Inferior parietal cortex (tissue), 1 donor: ENCODE measurements around the gene DLG2.

ENCODE experiments used
- DNase-seq: peaks from one replicate; pipeline ENCODE4 v3.0.0-alpha.2; 2016; ENCODE audit errors: extremely low spot score

Gene DLG2

DNA sequence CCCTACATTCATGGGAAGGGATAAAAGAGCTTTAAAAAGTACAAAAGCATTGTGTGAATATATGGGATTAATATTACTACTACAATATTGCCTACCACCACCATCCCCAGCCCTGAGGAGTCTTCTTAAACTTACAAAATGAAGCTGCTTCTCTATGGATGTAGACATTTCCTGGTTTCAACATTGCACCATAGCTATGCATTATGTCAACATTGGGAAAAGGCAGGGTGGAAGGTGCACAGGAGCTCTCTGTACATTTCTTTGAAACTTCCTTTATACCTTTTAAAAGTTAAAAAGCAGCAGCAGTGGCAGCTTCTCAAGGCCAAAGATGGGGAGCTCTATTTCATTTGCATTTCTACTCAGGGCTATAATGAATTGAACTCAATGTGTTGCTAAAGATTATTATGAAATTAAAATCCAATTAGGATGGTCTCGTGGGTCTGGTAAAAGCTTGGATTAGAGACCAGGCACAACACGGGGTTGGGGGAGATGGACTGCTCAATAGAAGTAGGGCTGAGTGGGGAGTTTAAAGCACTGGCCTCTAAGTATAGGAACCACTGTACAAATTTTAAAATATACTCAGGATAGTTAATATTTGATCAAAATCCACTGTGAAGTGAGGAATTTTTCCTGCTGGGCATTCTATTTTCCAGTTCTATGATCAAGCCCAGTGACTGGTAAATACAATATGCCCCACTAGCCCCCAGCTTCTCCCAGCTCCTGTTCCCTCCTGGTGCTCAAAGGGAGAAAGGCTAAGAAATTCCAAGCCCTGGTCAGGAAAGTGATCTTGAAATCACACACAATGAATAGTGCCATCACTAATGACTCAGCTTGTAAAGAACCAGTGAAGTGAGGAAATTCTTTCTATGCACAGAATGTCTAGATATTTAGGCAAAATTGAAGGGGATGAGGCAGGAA is 1978.3 kb downstream of the DLG2 start:
- DNase-seq, result no peak

DNA sequence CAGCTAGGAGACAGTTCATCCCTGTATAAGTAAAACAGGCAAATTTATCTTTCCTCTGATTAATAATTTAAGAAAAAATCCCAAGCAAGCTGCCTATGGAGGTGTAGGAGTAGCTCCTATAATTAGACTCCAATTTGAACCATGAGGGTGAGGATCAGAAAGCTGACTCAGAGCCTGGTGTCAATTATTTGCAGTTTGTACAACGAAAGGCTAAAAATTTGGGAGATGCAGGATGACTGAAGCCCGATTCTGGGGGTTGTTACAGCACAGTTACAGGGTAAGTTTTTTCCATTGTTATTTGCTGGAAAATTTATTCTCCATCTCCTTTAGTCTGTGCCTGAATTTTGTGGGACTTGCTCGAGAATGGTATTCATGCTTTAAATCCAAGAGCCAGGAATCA is 1981.6 kb downstream of the DLG2 start:
- DNase-seq, result no peak

DNA sequence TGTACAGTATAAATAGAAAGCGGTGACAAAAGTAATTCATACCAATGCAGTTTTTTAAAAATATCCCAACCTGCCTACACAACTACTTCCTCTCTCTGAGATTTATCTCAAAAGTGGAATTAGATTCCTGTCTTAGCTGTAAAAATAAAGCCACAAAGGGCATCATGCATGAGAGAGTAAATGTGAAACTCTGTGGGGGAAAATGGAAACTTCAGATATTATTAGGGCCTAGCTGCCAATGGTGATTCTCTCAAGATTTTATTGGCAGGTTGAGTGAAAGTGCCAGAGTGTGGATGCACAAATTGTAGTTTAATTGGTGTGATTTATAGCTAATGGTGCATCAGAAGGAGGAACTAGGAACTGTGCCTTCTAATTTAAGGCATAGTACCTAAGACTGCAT is 1984.0 kb downstream of the DLG2 start:
- no peak for DNase-seq

DNA sequence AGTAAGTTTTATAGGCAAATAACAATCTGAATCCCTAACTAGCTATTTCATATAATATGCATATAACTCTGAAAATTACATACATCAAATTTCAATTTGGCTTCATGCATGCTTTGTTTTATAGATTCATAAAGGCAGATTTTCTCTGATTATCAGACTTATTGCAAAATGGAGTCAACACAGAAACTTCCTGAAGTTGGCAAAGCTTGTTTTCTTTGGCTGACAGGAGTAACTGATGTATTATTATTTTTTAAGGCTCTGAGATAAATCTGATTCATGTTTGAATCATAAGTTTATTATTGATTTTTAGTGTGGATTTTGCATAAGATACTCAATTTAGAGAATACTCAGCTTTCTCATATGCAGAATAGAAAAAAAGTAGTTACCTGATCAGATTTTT is 1984.6 kb downstream of the DLG2 start:
- DNase-seq, result no peak

DNA sequence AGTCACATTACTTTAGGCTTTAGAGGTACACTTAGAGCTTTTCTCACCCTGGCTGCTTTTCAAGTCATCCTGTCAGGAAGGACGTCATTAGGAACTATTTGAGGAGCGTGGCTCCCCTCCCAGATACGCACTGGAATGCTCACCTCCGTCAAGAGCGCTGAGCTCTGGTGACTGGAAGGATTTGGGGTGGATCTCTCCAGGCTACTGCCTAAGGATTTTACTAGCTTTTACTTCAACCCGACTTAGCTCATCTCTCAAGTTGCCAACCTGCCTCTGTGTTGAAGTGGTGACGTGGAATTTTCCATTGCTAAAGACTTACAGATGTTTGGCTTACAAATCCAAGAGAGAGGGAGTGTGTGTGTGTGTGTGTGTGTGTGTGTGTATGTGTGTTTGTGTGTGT is 1985.6 kb downstream of the DLG2 start:
- no peak for DNase-seq

DNA sequence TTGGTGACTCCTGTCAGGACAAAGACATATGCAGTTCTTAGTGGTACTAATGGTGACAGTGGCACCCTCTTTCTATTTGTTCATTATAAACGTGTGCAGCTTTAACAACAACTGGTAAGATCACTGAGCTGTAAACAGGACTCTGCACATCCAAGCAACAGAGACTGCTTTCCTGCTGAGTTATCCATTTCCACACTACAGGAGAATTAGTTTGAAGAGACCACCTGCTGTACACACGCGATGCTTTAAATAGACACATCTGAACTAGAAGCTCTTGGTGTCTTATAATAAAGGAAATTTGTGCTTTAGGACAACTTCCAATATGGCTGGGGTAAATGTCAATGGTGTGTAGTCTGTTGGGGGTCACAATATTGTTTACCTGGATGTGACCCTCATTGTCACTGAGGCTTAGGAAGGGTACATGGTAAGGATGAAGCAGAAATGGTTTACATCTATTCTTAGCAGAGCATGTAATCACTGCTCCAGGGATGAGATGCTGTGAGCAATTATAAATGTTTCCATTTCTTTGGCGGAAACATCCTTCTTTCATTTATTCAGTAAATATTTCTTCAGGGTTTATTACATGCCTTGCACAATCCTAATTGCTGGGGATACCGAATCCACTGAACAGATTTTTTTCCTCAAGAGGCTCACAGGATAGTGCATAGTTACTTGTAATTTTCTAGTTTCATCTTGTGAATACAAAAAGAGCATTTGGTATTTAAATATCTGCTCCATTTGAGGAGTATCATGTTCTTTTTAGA is 1987.0 kb downstream of the DLG2 start:
- no peak for DNase-seq

DNA sequence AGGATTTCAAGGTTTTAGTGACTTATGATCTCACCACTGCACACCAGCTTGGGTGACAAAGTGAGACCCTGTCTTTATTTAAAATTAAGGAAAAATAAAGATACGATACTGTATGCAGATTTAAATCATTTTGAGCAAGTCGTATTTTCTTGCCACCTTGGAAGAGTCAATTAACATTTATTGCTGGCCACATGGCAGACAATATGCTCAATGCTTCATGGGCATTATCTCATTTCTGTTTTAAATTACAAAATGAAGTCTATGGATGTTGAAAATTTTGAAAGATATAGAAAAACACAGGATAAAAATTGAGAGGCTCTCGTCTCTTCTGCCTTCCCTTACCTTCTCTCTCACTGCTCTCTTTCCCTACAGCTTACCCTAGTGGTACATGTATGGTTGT is 1992.0 kb downstream of the DLG2 start:
- no peak for DNase-seq

DNA sequence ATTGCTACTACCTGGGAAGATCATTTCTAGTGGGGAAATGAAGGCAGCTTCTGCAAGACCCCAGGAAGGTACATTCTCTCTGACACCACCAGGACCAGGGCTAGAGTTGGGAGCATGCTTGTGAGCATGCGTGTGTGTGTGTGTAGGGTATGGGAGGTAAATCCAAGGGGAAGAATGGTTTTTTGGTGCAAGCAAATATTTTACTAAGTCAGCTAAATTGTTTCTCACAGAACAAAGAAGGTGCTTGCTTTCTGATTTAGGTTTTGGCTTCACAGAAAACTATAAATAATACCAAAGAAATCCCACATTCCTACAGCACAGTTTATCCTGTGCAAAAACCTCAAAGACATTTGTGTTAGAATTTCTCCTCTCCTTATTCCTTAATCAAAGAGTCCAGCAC is 1996.9 kb downstream of the DLG2 start:
- no peak for DNase-seq

DNA sequence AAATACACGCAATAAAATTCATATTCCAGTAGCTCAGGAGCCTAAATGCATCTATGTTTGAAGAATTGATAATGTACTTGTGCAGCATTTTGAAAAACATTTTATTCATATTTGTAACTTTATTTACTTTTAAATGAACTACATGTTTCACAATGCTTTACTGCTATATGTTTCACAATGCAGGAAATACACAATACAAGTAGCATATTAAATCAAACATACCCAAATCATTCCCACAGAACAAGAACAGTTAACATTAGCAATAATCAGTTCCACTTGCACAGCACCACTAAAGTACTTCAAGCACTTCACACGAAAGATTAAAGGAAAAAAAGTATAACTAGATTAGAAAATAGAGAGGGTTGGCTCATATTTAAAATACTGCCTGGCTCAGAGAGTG is 1997.4 kb downstream of the DLG2 start:
- DNase-seq, result no peak

DNA sequence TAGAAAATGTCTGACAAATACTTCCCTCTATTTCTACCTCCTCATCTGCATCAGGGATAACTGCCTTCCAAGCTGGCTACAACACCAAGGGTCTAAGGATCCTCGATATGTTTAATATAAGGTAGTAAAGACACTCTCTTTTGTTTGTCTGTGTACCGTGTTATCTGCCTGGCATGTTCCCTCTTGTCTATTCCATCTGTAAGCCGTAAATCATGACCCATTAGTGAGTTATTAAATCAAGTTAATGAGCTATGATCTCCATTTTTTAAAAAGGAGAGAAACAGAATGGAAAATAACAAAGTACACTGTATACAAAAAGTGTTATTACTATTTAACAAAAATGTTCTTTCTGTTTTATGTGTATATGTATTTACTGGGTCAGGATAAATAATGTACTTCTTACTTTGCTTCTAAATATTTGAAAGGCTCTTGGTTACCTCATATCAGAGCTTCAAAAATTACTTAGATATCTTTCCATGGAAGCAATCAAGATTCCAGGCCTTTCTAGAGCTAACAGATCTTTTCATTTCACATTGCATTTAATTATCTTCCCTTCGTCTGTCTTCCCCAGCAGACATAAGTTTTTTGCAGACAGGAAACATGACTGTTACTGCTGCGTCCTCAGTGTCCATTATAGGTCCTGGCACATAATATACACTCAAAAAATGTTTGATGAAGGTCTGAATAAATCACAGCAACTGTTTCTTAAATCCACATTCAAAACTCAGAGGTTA is 1998.4 kb downstream of the DLG2 start:
- no peak for DNase-seq

DNA sequence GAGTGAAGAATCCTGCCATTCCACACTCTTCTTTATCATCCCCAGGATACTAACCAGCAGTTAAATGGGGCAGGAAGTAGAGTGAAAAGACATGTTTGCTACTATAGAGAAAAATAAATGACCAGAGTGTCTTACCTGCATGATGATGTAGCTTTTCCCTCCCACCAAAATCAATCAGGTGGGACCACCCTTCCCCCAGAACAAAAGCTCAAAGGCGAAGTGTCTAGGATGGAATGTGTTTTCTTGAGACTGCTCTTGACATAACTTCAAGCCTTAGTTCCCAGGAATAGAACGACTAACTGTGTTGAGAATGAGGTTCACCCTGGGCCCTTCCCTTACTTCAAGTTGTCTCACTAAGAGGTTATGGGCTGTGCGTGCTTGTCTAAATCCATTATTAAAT is 2001.8 kb downstream of the DLG2 start:
- DNase-seq, result no peak

DNA sequence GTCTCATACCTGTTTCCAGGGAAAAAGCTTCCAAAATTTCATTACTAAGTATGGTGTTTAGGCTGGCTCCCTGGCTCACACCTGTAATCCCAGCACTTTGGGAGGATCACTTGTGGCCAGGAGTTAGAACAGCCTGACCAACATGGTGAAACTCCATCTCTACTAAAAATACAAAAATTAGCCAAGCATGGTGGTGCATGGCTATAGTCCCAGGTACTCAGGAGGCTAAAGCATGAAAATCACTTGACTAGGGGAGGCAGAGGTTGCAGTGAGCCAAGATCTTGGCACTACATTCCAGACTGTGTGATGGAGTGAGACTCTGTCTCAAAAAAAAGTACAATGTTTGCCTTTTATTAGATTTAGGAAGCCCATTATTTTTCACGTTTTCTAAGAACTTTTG is 2009.5 kb downstream of the DLG2 start:
- DNase-seq, result no peak

DNA sequence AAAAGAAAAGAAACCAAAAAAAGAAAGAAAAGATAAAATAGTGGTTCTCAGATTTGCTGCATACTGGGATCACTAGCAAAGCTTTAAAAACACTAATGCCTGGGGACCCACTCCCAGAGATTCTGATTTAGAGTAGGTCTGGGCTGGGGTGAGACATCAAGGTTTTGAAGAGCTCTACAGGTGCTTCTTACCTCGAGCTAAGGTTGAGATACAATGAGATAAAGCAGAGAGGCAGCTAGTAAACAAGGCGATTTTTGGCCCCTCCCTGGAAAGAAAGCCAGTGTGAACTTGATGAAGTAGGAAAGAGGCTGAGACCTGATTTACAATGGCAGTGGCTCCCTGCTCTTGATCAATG is 2013.4 kb downstream of the DLG2 start:
- DNase-seq, result no peak

DNA sequence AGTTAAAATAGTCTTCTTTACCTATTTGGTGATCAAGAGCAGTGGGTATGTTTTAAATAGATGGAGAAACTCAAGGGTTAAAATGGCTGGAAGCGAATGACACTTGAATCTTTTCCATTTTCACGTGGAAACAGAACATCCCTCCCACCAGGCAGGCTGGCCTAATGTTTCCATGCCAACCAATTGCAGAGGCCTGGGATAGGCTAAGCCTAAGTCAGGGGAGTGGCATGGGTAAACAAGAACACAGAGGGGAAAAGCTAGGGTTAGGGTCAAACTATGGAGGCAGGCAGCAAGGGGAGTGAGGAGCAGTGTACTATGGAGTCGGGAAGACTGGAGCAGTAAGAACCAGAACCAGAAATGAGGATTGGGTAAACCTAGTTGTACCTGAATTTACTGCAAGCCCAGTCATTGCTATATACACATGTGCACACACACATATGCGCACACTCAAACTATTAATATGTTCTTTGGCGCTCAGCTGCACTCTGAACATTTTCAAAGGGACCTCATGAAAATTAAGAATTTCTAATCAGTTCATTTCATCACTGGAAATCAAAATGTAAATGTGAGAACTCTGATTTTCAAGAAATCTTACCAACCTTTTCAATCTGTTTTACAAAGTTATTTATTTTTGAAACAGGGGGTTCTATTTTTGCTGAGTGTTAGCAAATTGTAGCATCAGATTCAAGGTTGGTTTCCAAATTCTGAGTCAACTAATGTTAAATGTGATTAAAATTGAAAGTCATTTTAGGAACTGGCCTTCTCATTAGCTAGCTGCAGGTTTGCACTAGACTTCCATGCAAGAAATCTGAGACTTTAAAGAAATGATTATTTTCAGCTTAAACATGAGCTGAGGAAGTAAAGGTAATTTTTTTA is 2014.0 kb downstream of the DLG2 start:
- DNase-seq, result no peak

DNA sequence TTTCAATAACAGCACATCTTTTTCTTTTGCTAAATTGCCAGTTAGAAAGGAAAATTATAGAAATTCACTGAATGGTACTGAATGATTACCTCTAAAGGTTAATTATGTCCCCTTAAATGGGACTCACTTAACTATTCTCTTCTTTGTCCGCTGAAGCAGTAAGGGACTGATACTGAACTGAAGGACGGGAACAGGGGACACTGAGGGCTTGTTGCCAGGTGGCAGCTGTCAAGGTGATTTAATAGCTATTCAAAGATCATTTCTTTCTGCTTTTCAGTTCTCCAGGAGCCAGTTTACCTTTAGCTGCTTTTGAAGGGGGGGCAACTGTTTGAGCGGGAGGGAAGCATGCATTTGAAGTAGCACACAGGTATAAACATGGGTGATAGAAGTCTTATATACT is 2015.5 kb downstream of the DLG2 start:
- no peak for DNase-seq

DNA sequence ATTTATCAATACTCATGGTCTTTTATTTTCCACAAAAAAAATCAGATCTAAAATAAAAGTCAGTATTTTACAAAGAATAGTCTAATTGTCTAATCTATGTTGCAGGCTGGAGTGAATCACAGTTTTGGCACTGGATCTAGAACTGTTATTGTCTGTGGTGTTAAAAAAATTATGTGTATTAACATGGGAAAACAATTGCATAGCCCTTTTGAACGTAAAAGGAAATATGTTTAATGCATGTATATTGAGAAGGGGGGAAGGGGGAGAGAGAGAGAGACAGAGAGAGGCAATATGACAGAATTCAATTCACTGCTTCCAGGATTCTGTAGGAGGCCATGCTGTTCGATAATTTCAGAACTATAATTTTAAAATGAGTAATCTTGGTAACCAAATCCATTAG is 2016.1 kb downstream of the DLG2 start:
- no peak for DNase-seq

DNA sequence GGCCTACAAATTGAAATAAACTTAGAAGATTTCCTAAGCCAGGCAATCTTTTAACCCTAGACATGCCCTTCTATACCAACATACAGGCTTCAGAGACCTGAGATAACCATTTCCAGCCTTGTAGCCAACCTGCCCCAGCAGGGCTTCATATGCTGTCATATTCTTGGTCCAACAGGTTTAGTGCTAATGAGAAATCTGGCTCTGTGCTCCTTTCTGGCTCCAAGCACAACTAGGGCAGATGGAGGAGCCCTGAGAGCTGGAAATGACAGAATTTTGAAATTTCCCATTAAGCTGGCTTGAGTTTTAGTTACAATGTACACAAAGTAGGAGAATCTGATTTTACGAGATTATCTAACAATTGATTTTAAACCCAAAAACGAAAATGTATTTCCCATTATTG is 2018.0 kb downstream of the DLG2 start:
- DNase-seq, result no peak

DNA sequence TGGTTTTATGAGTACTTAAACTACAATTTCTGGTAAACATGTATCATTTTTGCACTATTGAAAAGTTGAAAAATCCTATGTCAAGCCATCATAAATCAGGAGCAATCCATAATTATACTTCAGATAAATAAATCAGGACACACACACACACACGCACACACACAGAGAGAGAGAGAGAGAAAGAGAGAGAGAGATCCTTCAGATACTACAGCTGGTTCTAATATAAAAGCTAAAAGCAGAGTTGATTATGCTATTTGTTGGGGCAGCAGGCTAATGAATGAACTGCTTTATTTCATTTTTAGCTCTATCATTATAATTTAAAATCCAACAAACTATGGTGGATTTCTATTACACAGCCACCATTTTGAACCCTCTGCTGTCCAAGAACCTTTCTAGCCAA is 2018.6 kb downstream of the DLG2 start:
- DNase-seq, result no peak

DNA sequence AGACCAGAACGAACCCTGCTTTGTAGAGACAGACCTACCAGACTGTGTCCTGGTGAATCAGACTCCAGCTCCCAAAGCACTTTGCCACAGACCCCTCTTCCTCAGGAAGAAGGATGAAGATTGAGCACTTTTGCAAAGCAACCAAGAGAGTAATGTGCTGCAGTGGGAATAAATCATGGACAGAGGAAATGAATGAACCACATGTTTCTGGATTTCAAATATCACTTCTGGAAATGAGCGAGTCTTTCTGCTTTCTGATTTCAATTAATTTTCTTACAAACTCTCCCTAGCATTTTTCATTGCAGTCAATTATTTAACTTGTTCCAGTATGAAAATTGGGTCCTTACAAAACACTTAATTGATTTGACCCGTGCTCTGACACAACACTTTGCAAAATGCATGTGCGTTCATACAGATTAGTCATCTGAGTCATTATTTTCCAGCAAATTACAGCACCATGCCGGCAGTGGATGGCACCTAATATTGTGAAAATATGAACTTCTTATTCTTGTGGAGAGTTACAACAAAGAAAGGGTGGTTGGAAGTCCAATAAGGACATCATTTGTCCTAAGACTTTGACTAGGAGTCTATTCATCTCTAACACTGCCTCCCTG is 2025.1 kb downstream of the DLG2 start:
- DNase-seq, result no peak

DNA sequence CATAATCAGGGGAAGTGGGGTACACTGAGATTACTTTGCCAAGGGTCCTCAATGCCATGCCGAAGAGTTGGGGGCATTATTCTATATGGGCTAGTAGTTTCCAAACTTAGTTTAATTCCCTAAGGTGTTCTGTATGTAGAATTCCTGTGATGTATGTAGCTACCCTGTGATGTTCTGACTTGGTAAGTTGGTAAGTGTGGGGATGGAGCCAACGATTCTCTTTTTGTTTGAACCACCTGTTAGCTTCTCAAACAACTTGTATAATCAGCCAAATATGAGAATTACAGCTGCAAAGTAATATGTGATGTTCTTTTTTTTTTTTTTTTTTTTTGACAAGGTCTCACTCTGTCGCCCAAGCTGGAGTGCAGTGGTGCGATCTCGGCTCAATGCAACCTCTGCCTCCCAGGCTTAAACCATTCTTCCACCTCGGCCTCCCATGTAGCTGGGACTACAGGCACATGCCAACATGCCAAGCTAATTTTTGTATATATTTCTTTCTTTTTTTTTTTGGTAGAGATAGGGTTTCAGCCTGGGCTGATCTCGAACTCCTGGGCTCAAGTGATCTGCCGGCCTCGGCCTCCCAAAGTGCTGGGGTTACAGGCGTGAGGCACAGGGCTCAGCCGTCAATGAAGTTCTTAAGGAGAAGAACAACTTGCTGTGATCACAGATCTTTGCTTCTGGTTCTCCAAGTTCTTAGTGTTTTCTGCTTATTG is 2025.8 kb downstream of the DLG2 start:
- DNase-seq, result no peak

DNA sequence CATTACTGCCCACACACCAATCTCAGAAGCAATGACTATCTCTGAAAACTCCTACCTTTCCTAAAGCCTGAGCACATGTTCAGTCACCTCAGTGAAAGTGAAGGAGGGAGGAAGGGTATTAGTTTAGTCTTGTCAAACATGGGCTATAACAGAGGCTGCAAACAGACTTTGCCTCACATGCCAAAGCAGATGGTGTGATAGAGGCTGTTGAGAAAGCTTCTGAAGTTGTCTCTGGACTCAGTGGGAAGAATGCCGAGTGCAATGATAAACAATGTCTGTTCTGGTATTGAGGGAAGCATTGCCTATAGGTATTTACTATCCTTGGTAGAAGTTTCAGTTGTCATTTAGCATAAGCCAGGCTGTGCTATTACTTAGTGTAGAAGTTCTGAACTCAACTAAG is 2026.5 kb downstream of the DLG2 start:
- DNase-seq, result no peak
